Heart left ventricle (tissue), 16 donors: ENCODE results near the gene TMEM135. TPM values are rescaled to one million over a fixed set of nuclear protein-coding genes. Genes with fewer than 3 reads are reported as not detected.

ENCODE experiments used
- ATAC-seq, 4 donors: fragments of 200-7000 bp; cut with Tn5 transposase; one replicate each; pipeline ENCODE4 v1.9.1; 2020 to 2022; ENCODE audit warnings: moderate library complexity in 4 of 4, mild to moderate bottlenecking in 3 of 4, moderate number of reproducible peaks in 1 of 4
- DNase-seq, 5 donors: peaks; one replicate each; pipeline ENCODE4 v3.0.0-alpha.2; 2020
- H3K27ac ChIP-seq, 12 donors: fragments of 200-600 bp; sonication (generic) in 4 of 12; one replicate each; pipeline versions ENCODE4 v1.5.0 to v1.8.0; 2016 to 2022; ENCODE audit warnings: mild to moderate bottlenecking in 2 of 12
- H3K27me3 ChIP-seq, 9 donors: fragments of 200-600 bp; sonication (generic) in 2 of 9; one replicate each; pipeline versions ENCODE4 v1.5.1 to v1.8.0; 2016 to 2022; ENCODE audit warnings: mild to moderate bottlenecking in 3 of 9
- H3K36me3 ChIP-seq, 9 donors: fragments of 200-600 bp; sonication (generic) in 2 of 9; one replicate each; pipeline versions ENCODE4 v1.5.0 to v1.8.0; 2018 to 2022; ENCODE audit warnings: mild to moderate bottlenecking in 2 of 9
- H3K4me1 ChIP-seq, 12 donors: fragments of 200-600 bp; sonication (generic) in 4 of 12; one replicate each; pipeline versions ENCODE4 v1.5.0 to v1.8.0; 2016 to 2022; ENCODE audit warnings: mild to moderate bottlenecking in 3 of 12
- H3K4me3 ChIP-seq, 12 donors: fragments of 200-600 bp; sonication (generic) in 4 of 12; one replicate each; pipeline versions ENCODE4 v1.5.0 to v1.8.0; 2017 to 2022; ENCODE audit warnings: mild to moderate bottlenecking in 9 of 12, moderate library complexity in 4 of 12
- H3K9me3 ChIP-seq, 12 donors: fragments of 200-600 bp; sonication (generic) in 4 of 12; one replicate each; pipeline versions ENCODE4 v1.5.0 to v1.8.0; 2016 to 2022; ENCODE audit warnings: mild to moderate bottlenecking in 1 of 12
- CTCF ChIP-seq, 12 donors: fragments of 200-600 bp; sonication (generic) in 4 of 12; IDR thresholded peaks; one replicate each; pipeline versions ENCODE4 v1.5.0 to v1.8.0; 2018 to 2022; ENCODE audit warnings: antibody characterized with exemption in 12 of 12, mild to moderate bottlenecking in 5 of 12
- POLR2A ChIP-seq, 2 donors: fragments of 450-650 bp; IDR thresholded peaks; one replicate each; pipeline ENCODE4 v1.6.1; 2017; ENCODE audit warnings: antibody characterized with exemption in 2 of 2, mild to moderate bottlenecking in 2 of 2, moderate library complexity in 2 of 2
- WGBS, 4 donors: extraction: QIAGEN DNeasy Blood & Tissue Kit in 2 of 4; methylation state at CpG; one replicate each; pipeline versions ENCODE4 v1.1.5 to v1.1.7; 2013 to 2018; 5-methylcytosine and 5-hydroxymethylcytosine counted together
- intact Hi-C, 10 donors: fragments of 100-400 bp; cut with DNase I; formaldehyde crosslinking; loops; one replicate each; pipeline versions ENCODE4 v1.11.1 to v1.14.2; 2022
- long read RNA-seq, 3 donors: library from polyadenylated mRNA; unstranded; transcript quantifications; one replicate each; pipeline ENCODE4 v2.0.0, GENCODE V29; 2020 to 2021
- polyA plus RNA-seq, 2 donors: library from polyadenylated mRNA; stranded (reverse); fragments of 200-250 nt; gene quantifications; one replicate each; pipeline ENCODE4 v1.2.3, GENCODE V29; 2013
- total RNA-seq, 9 donors: library from RNA; depleted of rRNA in 2 of 9; stranded (reverse); fragments of >200 nt in 2 of 9; fragmentation: NEBNext Ultra II Directional in 3 of 9; extraction: Animal tissue kit (Norgen Biotek cat#: 25700) in 3 of 9; gene quantifications; one replicate each; pipeline versions ENCODE4 v1.1.0 to v1.2.4, GENCODE V29; 2016 to 2023
- donor health status: ischemic (EF 13 %, LVEDD 7.1; RV severe dilation, severe dysfunction).
- donor health status: healthy with polysubstance abuse.
- donor health status: DM: no; HTN: yes; CAD: no.
- donor health status: DM: no; HTN: no; CAD: no.
- donor health status: ischemic (EF 25% LVEDD 6.9; RV normal size, moderate dysfunction).
- donor health status: ischemic (EF 25% LVEDD 5.7; RV mildly dilated, moderate dysfunction).
- donor health status: healthy.
- donor health status: DM: yes; HTN: yes; CAD: no.
- donor health status: ischemic (EF 35%, LVEDD 5.7; RV mildly dilated, moderate dysfunction).
- donor health status: nonischemic (EF 11% LVEDD 7.7; RV severe dilation, severe dysfunction).
- donor health status: DM: yes; HTN: yes; CAD: no.
- donor health status: PGD.
- donor health status: ischemic (EF 29% LVEDD 5.4; RV normal size, mild dysfunction).
- donor health status: nonischemic (EF 23%, LVEDD 6.1; RV moderate dilation, normal function).

TMEM135 gene
- total RNA-seq (10 to 100 TPM; 11.6 to 22.7 (median 15.0) TPM), polyA plus RNA-seq (1 to 10 TPM; 3.9 to 6.0 TPM)
- long read RNA-seq, donor 1, transcript TMEM135-201 (15 exons, 2,433 nt) = major isoform, 22 of 27 reads
- long read RNA-seq, donor 1, partial matches to known transcripts = 1 of 27 reads
- long read RNA-seq, donor 1, other reads (novel, unspliced or antisense) = 3 of 27 reads
- long read RNA-seq, donor 2, transcript TMEM135-202 (14 exons, 3,938 nt) = minor isoform, 11 of 84 reads
- long read RNA-seq, donor 2, transcript TMEM135-201 (15 exons, 2,433 nt) = major isoform, 58 of 84 reads
- long read RNA-seq, donor 2, partial matches to known transcripts = 4 of 84 reads
- long read RNA-seq, donor 2, other reads (novel, unspliced or antisense) = 11 of 84 reads
- long read RNA-seq, donor 3, transcript TMEM135-201 (15 exons, 2,433 nt) = major isoform, 19 of 22 reads
- long read RNA-seq, donor 3, partial matches to known transcripts = 0 of 22 reads
- long read RNA-seq, donor 3, other reads (novel, unspliced or antisense) = 3 of 22 reads

GRCh38 chr11:87037450-87038234 lies at the start of gene TMEM135:
TSS of gene TMEM135 (plus strand) at chr11:87037934. CDS start at chr11:87038046, 112 bp downstream.
- TF ChIP-seq CTCF (IDR thresholded peaks at IDR 0.05) (peak in 2 of 12 donors; percentile 16 to 38), POLR2A (IDR thresholded peaks at IDR 0.05) (peak in 1 of 2 donors; percentile 84)
- intact Hi-C loops = loop anchor here (1.0 to 10.0 kb wide), 8 partner anchors 50 to 97 kb away; partner anchors contain the start of gene FZD4 (in 7 of the 10)
- H3K9me3 ChIP-seq = no peaks in the 10 kb centered on the region
- no peaks in the 10 kb centered on the region for H3K27me3 ChIP-seq
- 0 to 1% (median 1%) methylated on average over 43 to 66 of the region's 66 CpGs for WGBS, 4 donors
- H3K4me3 ChIP-seq = peak within 1 kb of the TSS; percentile 39 to 94 (median 87)
- peak; percentile 99 for ATAC-seq
- peak; percentile 95 to 97 (median 97) for DNase-seq
- peaks cover 0 to 52% (median 32%) of the 10 kb centered on the region in 12 donors for H3K4me1 ChIP-seq
- H3K27ac ChIP-seq = peak within 1 kb of the TSS; percentile 82 to 96 (median 88)
- peaks cover 0 to 2% (median 0%) of the 10 kb centered on the region in 9 donors for H3K36me3 ChIP-seq

- Histone ChIP-seq H3K36me3 (no peaks in the 10 kb centered on the region), H3K27ac (no peak overlapping the region), H3K4me1 (peaks cover 0 to 36% (median 15%) of the 10 kb centered on the region in 12 donors), H3K9me3 (no peaks in the 10 kb centered on the region), H3K4me3 (no peak overlapping the region), H3K27me3 (no peaks in the 10 kb centered on the region)
- TF ChIP-seq CTCF (IDR thresholded peaks at IDR 0.05) (no peak), POLR2A (IDR thresholded peaks at IDR 0.05) (no peak)
- no peak for ATAC-seq
- no peak for DNase-seq
- intact Hi-C loops = loop anchor here in 1 of 10 donors (5.0 kb wide), 1 partner anchor 49 kb away; the partner anchor contains the start of gene TMEM135
- WGBS, 4 donors = 90 to 93% (median 92%) methylated on average over 4 of the region's 4 CpGs
Observed at GRCh38 chr11:86988351-86988881, 49.3 kb upstream of the TMEM135 start.

- ATAC-seq (no peak), DNase-seq (no peak)
- Histone ChIP-seq H3K9me3 (no peaks in the 10 kb centered on the region), H3K4me1 (peaks cover 0 to 24% (median 12%) of the 10 kb centered on the region in 12 donors), H3K27me3 (no peaks in the 10 kb centered on the region), H3K27ac (peak overlapping the region in 1 of 12 donors; percentile 31), H3K4me3 (no peak overlapping the region), H3K36me3 (no peaks in the 10 kb centered on the region)
- 38 to 42% (median 41%) methylated on average over 1 of the region's 1 CpG for WGBS, 4 donors
- intact Hi-C loops = loop anchor here in 3 of 10 donors (5.0 to 10.0 kb wide), 2 partner anchors 33 to 95 kb away; partner anchors contain the start of gene FZD4 (in 2 of the 3)
- TF ChIP-seq CTCF (IDR thresholded peaks at IDR 0.05) = no peak
- no peak for TF ChIP-seq POLR2A (IDR thresholded peaks at IDR 0.05)
Observed at GRCh38 chr11:86990031-86990430, 47.7 kb upstream of the TMEM135 start.
